ENCODE results near the gene ZFP1.
A peak's percentile ranks its signal among the peaks of the same experiment; 100 is the strongest.
"Not testable (repeated sequence)": the region's sequence is repeated elsewhere in the genome, so short reads cannot be mapped to it uniquely, and the experiment has no call there.

Gene ZFP1

DNA sequence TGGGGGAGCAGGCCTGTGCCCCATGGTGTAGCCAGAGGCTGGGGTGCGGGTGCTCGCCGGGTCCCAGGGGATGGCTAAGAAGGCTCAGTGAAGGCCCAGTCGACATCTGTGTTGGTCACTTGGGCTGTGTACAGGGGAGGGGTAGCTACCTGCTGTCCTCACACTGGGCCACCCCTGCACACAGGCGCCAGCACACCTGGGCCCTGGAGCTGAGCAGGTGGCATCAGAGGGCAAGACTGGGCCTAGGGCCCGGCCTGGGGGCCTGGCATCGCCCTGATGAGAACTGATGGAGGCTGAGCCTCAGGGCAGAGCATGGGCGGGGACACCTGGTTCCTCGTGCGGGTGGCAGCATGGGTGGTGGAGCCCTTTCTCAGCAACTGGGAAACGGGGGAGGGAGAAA lies 59.5 kb downstream of the ZFP1 start:
- no peak for DNase-seq (ENCODE audit: insufficient read length, low spot score)
- no peak for FAIRE-seq
- no peak for TF ChIP-seq POLR2AphosphoS5 (IDR thresholded peaks at IDR 0.05; ENCODE audit: low read depth, low read length)
- TF ChIP-seq SPI1 (IDR thresholded peaks at IDR 0.05; ENCODE audit: low read depth, low read length) = no peak
- TF ChIP-seq PAX5 (IDR thresholded peaks at IDR 0.05; ENCODE audit: insufficient read depth, low read length, severe bottlenecking) = no peak
- no peak for TF ChIP-seq POLR2A (IDR thresholded peaks at IDR 0.05; ENCODE audit: low read depth, low read length)
- TF ChIP-seq POU2F2 (IDR thresholded peaks at IDR 0.05; ENCODE audit: low read depth, low read length) = no peak
- no peak for TF ChIP-seq TAF1 (IDR thresholded peaks at IDR 0.05; ENCODE audit: low read depth, low read length)

DNA sequence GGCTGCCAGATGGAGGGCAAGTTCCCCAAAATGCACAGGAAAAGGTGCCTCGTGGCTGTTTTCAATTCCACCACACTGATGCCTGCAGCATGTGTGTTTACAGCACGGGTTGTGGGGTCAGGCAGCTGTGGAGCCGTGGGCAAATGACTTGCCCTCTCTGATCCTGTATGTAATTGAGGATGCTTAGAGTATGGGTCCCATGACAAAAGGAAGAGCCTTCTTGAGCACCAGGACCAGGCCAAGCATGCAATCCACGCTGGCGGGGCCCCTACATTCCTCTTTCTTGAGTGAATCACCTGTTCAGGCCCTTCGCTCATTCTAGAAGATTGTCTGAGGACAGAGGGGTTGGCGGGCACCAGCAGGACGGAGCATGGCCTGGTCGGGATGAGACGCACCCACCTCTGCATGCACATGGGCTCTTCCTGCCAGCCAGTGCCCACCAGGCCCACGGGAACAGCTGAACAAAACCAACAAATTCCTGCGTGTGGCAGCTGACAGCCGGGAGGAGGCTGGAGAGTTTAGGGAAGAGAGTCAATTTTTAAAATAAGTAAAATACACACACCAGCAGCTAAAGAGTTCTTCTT lies 60.0 kb downstream of the ZFP1 start:
- no peak for DNase-seq (ENCODE audit: insufficient read length, low spot score)
- FAIRE-seq = no peak
- TF ChIP-seq POU2F2 (IDR thresholded peaks at IDR 0.05; ENCODE audit: low read depth, low read length) (no peak), PAX5 (IDR thresholded peaks at IDR 0.05; ENCODE audit: insufficient read depth, low read length, severe bottlenecking) (no peak), POLR2AphosphoS5 (IDR thresholded peaks at IDR 0.05; ENCODE audit: low read depth, low read length) (no peak), POLR2A (IDR thresholded peaks at IDR 0.05; ENCODE audit: low read depth, low read length) (no peak), TAF1 (IDR thresholded peaks at IDR 0.05; ENCODE audit: low read depth, low read length) (no peak), SPI1 (IDR thresholded peaks at IDR 0.05; ENCODE audit: low read depth, low read length) (no peak)

DNA sequence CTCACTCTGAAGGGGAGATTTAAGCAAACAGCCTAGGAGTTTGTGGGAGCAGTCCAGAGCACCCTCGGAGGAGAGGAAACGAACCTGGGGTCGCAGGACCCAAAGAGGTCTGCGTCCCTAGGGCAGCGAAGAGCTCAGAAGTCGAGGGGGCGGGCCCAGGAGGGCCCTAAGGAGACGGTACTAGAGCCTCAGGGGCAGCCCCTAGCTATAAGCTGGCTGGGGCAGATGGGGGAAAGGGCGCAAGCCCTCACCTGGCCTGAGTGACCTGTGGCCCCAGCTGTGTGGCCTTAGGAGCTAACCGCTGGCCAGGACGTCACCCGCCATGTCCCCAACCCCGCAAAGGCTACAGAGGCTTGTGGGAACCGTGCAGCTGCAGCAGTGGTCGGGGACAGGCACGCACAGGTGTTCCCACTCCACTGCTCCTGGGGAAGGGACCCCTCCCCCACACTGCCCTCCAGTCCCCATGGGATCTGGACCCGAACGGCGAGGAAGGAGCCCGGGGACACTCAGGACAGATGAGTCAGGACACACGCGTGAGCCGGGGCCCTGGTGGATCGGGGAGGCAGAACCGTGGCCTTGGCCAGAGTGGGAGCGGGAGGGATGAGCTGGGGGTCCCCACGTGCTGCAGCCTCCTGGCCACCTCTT lies 60.7 kb downstream of the ZFP1 start:
- no peak for TF ChIP-seq POU2F2 (IDR thresholded peaks at IDR 0.05; ENCODE audit: low read depth, low read length)
- no peak for FAIRE-seq
- no peak for DNase-seq (ENCODE audit: insufficient read length, low spot score)

DNA sequence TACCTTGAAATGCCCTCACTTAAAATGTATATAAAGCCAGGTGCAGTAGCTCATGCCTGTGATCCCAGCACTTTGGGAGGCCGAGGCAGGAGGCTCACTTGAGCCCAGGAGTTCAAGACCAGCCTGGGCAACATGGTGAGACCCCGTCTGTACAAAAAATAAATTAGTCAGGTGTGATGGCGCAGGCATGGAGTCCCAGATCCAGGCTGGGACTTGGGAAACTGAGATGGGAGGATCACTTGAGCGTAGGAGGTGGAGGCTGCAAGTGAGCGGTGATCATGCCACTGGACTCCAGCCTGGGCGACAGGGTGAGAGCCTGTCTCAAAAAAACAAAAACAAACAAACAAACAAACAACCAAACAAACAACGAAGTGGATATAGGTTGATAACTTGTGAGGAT lies 61.2 kb downstream of the ZFP1 start:
- not testable (repeated sequence) for DNase-seq (ENCODE audit: insufficient read length, low spot score)

DNA sequence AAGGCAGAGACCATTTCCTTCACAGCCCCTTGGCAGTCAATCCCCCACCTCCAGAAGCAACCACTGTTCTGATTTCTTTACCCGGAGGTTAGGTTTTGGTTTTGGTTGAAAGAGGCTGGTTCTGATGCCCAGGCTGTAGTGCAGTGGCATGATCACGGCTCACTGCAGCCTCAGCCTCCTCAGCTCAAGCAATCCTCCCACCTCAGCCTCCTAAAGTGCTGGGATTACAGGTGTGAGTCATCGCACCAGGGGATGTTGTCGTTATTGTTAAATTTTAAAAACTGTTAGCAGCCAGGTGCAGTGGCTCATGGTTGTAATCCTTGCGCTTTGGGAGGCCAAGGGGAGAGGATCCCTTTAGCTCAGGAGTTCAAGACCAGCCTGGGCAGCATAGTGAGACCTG lies 61.6 kb downstream of the ZFP1 start:
- FAIRE-seq (no peak), DNase-seq (ENCODE audit: insufficient read length, low spot score) (no peak)
- TF ChIP-seq POLR2A (IDR thresholded peaks at IDR 0.05; ENCODE audit: low read depth, low read length) = no peak
- no peak for TF ChIP-seq POLR2AphosphoS5 (IDR thresholded peaks at IDR 0.05; ENCODE audit: low read depth, low read length)
- TF ChIP-seq POU2F2 (IDR thresholded peaks at IDR 0.05; ENCODE audit: low read depth, low read length) = no peak
- no peak for TF ChIP-seq TAF1 (IDR thresholded peaks at IDR 0.05; ENCODE audit: low read depth, low read length)
- TF ChIP-seq SPI1 (IDR thresholded peaks at IDR 0.05; ENCODE audit: low read depth, low read length) = no peak
- no peak for TF ChIP-seq PAX5 (IDR thresholded peaks at IDR 0.05; ENCODE audit: insufficient read depth, low read length, severe bottlenecking)

More for the DNA sequence above, 61.2 kb downstream of the ZFP1 start:
- FAIRE-seq = not testable (repeated sequence)

DNA sequence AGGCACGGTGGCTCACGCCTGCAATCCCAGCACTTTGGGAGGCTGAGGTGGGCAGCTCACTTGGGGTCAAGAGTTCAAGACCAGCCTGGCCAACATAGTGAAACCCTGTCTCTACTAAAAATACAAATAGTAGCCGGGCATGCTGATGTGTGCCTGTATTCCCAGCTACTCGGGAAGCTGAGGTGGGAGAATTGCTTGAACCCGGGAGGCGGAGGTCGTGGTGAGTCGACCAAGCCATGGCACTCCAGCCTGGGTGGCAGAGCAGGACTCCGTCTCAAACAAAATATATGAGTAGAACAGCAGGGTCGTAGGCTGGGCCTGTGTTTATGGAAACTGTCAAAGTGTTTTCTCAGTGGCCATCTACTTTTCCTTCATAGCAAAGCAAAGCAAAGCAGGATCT lies 63.0 kb downstream of the ZFP1 start:
- DNase-seq (ENCODE audit: insufficient read length, low spot score); FAIRE-seq: not testable (repeated sequence)

DNA sequence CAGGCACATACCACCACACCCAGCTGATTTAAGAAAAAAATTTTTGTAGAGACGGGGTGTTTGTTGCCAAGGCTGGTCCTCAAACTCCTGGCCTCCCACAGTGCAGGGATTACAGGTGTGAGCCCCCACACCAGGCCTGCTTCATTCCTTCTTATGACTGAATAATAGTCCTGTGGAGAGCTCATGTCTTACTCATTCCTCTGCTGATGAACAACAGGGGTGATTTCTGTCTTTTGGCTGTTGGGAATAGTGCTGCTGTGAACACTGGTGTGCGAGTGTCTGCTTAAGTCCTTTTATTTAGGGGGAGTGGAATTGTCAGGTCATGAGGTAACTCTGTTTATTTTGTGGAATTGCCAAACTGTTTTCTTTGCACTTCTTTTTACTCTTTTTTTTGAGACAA lies 67.8 kb downstream of the ZFP1 start:
- DNase-seq (ENCODE audit: insufficient read length, low spot score) = no peak
- no peak for FAIRE-seq
- TF ChIP-seq POLR2A (IDR thresholded peaks at IDR 0.05; ENCODE audit: low read depth, low read length) (no peak), SPI1 (IDR thresholded peaks at IDR 0.05; ENCODE audit: low read depth, low read length) (no peak), TAF1 (IDR thresholded peaks at IDR 0.05; ENCODE audit: low read depth, low read length) (no peak), POU2F2 (IDR thresholded peaks at IDR 0.05; ENCODE audit: low read depth, low read length) (no peak), POLR2AphosphoS5 (IDR thresholded peaks at IDR 0.05; ENCODE audit: low read depth, low read length) (no peak), PAX5 (IDR thresholded peaks at IDR 0.05; ENCODE audit: insufficient read depth, low read length, severe bottlenecking) (no peak)

DNA sequence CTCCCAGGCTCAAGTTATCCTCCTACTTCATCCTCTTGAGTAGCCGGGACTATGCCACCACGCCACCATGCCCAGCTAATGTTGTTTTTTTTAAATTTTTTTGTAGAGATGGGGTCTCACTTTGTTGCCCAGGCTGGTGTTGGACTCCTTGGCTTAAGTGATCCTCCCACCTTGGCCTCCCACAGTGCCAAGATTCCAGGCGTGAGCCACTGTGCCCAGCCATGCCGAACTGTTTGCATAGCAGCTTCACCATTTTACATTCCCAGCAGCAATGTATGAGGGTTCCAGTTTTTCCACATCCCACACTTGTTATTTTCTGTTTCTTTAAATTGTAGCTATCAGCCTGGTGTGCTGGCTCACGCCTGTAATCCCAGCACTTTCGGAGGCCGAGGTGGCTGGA lies 68.3 kb downstream of the ZFP1 start:
- TF ChIP-seq POLR2AphosphoS5 (IDR thresholded peaks at IDR 0.05; ENCODE audit: low read depth, low read length) = no peak
- no peak for TF ChIP-seq TAF1 (IDR thresholded peaks at IDR 0.05; ENCODE audit: low read depth, low read length)
- no peak for TF ChIP-seq POU2F2 (IDR thresholded peaks at IDR 0.05; ENCODE audit: low read depth, low read length)
- no peak for TF ChIP-seq PAX5 (IDR thresholded peaks at IDR 0.05; ENCODE audit: insufficient read depth, low read length, severe bottlenecking)
- no peak for TF ChIP-seq POLR2A (IDR thresholded peaks at IDR 0.05; ENCODE audit: low read depth, low read length)
- TF ChIP-seq SPI1 (IDR thresholded peaks at IDR 0.05; ENCODE audit: low read depth, low read length) = no peak
- DNase-seq (ENCODE audit: insufficient read length, low spot score) = no peak
- FAIRE-seq = no peak

DNA sequence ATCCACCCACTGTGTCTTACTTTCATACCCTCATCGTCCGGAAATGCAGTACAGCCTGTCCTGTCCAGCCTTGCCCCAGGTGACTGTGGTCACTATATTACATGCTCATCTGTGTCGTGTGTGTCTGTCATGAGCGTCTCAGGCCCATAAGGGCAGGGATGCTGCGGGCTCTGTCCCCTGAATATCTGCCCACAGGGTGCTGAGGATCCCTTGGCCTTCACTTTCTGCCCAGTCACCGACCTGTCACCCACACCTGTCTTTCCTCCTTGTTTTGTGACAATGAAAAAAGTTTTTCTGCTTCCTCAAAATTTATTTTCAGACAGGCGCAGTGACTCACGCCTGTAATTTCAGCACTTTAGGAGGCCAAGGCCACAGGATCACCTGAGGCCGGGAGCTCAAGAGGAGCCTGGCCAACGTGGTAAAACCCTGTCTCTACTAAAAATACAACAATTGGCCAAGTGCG lies 69.1 kb downstream of the ZFP1 start:
- no peak for DNase-seq (ENCODE audit: insufficient read length, low spot score)
- no peak for TF ChIP-seq PAX5 (IDR thresholded peaks at IDR 0.05; ENCODE audit: insufficient read depth, low read length, severe bottlenecking)
- TF ChIP-seq POLR2A (IDR thresholded peaks at IDR 0.05; ENCODE audit: low read depth, low read length) = no peak
- no peak for TF ChIP-seq SPI1 (IDR thresholded peaks at IDR 0.05; ENCODE audit: low read depth, low read length)
- TF ChIP-seq POLR2AphosphoS5 (IDR thresholded peaks at IDR 0.05; ENCODE audit: low read depth, low read length) = no peak
- no peak for TF ChIP-seq POU2F2 (IDR thresholded peaks at IDR 0.05; ENCODE audit: low read depth, low read length)
- no peak for TF ChIP-seq TAF1 (IDR thresholded peaks at IDR 0.05; ENCODE audit: low read depth, low read length)
- peak; percentile 72 for FAIRE-seq

DNA sequence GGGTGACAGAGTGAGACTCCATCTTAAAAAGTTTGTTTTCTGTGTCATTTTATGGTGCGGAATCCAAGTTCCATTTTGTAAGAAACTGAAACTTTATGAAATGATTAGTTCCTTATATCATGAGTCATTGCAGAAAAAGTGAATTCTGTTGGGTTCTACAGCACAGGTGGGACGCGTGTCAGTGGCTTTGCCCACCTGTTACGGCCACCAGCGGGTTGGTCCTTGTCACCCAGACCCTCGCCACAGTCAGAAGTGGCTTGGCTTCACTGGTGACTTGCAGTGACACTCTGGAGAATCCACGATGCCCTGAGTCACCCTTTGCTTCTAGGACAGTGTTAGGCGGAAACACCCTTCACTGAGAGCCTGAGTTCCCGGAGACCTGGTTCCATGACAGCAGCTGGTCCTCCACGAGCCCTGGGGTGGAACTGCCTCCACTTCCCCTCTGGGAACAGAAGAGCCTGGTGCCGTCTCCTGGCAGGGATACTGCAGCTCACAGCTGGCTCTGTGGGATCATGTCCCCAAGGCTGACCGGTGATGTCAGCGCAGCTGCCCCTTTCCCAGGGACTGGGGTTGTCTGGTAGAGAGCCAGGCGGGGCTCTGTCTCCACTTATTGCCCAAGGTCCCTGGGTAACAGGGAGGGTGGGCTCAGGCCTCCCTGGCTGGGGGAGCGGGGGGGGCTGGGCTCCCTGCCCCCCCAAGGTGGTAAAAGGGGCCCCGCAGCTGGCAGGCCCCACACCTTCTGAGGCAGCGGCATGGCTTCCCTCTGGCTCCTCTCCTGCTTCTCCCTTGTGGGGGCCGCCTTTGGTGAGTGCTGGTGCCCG lies 70.1 kb downstream of the ZFP1 start, which contains the start of gene CTRB1:
CTRB1 (plus strand) TSS at position 733 of the 821 bp plus-strand sequence; CDS start at position 753, 20 bp downstream.
- DNase-seq (ENCODE audit: insufficient read length, low spot score) = no peak
- no peak for TF ChIP-seq POU2F2 (IDR thresholded peaks at IDR 0.05; ENCODE audit: low read depth, low read length)
- TF ChIP-seq SPI1 (IDR thresholded peaks at IDR 0.05; ENCODE audit: low read depth, low read length) = peak; percentile 37; the same call in 1 of the 2 replicates
- FAIRE-seq = peak; percentile 81

Measured in GM12891 (cell line).